Measurements from ENCODE around the gene HTR2A.
"Not testable (repeated sequence)": the region's sequence is repeated elsewhere in the genome, so short reads cannot be mapped to it uniquely, and the experiment has no call there.

The HTR2A gene

DNA sequence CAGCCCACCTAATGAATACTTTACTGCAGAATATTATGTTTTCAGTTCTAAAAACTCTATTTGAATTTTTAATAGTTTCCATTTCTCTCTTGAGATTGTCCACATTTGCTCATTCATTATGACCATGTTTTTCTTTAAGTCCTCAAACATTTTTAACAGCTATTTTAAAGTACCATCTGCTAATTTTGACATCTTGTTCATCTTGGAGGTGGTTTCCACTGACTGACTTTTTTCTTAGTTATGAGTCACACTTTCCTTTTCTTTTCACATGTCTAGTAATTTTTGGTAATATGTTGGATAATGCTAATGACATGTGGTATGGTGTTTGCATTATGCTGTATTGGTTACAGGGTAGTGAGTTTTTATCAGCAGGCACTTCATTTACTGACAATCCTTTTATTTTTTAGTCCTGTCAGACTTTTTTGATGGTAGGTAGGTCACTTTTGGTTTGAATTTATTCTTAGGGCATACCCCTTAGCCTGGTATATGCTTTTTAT is 84.5 kb downstream of the HTR2A start:
- DNase-seq = no peak

DNA sequence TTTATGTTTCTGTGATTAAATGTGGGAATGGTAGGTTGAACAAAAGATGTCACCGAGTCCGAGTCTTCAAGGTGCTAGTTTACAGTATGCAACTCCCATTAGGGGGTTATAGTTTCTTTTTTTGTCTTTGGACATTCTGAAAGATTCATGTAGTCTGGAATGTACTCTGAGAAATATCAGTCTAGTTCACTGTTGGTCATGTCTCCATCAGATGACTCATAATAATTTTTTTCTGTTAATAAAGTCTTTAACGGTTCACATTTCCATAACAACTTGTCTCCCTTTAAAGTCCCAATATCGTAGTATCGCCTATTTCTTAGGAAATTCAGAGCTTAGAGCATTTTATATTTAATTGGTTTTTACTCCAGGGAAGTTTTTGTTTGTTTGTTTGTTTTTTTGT is 86.4 kb downstream of the HTR2A start:
- DNase-seq = no peak

DNA sequence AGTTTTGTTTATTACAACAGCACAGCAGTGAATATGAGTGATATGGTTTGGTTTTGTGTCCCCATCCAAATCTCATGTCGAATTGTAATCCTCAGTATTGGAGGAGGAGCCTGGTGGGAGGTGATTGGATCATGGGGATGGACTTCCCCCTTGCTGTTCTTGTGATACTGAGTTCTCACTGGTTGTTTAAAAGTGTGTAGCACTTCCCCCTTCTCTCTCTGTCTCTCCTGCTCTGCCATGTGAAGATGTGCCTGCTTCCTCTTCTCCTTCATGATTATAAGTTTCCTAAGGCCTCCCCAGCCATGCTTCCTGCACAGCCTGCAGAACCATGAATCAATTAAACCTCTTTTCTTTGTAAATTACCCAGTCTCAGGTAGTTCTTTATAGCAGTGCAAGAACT is 91.9 kb downstream of the HTR2A start:
- DNase-seq = not testable (repeated sequence)

DNA sequence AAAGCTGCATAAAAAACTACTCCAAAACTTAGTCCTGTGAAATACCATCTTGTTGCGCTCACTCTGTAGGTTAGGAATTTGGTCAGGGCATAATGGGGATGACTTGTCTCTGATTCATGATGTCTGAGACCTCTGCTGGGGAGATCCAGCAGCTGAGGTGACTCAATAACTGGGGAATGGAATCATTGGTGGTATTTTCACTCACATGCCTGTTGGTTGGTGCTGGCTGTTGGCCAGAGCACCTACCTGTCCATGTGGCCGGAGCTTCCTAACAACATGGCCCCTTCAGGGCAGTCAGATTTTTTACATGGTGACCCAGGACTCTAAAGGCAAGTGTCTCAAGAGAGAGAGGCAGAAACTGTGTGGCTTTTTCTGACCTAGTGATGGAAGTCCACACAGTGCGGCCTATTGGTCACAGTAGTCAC is 92.5 kb downstream of the HTR2A start:
- DNase-seq = no peak

DNA sequence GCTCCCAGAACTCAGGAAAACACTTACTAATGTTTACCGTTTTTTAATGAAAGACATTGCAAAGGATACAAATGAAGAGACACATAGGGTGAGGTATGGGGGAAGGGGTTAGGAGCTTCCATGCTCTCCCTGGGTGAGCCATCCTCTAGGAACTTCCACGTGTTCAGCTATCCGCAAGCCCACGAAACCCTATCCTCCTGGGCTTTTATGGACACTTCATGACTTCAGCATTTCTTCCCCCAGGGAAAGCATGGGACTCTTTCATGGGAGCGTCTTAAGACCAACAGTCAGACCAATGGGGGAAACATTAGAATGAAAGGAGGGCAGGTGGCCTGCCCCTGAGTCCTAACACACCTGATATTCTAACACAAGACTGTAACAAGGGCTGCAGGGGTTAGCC is 93.3 kb downstream of the HTR2A start:
- DNase-seq = no peak

DNA sequence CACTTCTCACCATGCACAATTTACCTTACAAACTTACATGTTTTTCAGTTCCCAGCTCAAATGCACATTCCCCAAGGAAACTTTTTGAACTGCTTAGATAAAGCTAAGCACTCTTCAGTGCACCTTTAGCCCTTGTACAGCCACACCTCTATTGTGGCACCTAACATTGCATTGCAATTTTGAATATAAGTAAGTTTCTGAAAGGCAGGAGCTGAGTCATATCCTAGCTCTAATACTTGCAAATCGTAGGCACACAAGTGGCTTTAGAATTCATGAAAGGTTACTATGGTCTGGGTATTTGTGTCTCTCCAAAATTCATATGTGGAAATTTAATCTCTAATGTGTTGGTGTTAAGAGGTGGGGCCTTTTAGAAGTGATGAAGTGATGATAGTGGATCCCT is 95.0 kb downstream of the HTR2A start:
- DNase-seq = no peak

GRCh38 chr13:46799139-46799538 is 97.7 kb downstream of the HTR2A start:
- DNase-seq = no peak

DNA sequence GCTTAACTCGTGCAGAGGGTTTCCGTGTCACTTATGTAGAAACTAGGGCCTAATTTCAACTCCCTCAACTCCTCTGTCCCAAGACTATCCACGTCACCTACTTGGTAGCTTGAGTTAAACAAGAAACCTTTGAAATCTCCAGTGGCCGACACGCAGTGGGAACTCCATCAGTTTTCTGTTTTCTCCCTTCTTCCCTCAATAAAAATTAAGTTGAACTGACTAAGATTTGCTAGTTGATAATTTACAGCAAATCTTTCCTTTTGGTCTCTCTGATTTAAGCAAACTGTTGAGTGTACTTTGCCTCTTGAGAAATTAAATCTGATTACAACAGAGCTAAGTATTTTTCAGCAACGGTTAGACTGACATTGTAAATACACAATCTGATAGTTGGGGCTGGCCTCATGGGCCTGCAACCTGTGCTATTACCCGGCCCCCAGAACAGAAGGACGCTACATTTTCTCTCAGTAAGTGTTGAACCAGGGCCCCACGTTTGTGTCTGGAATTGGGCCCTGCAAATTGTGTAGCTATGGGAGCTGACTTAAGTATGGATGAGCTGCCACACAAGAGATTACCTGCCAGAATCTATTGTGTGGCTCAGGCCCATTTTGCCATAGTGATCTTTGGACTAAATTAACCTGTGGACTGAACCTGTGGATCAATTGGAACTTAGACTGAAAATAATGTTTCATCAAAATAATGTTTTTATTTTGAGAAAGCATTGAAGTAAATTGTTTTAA is 99.2 kb downstream of the HTR2A start:
- DNase-seq = no peak

- peak; percentile 43 to 92 (median 82) for DNase-seq
These were observed 100.1 kb downstream of the HTR2A start, which contains the start of gene ESD for GRCh38 chr13:46796515-46797474. Gene ESD, minus strand, starts transcription at chr13:46797161. Its CDS starts 5,748 bp downstream, at chr13:46791413.

DNA sequence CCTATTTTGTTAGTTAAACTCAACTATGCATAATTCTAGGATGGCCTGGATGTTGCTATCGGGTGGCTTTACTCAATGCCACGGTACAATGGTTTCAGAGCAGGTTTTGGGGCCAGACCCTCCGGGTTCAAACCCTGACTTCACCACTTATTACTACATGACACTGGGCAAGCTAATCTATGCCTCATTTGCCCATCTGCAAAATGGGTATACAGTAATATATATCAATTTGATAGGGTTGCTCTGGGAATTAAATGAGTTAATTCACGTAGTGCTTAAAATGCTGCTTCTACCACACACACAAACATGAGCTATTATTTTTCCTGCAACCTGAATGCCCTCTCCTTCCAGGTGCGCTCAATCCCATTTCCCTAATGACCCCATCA is 100.7 kb downstream of the HTR2A start:
- DNase-seq = no peak

- no peak for DNase-seq
These were observed 101.5 kb downstream of the HTR2A start for GRCh38 chr13:46795321-46795720.

DNA sequence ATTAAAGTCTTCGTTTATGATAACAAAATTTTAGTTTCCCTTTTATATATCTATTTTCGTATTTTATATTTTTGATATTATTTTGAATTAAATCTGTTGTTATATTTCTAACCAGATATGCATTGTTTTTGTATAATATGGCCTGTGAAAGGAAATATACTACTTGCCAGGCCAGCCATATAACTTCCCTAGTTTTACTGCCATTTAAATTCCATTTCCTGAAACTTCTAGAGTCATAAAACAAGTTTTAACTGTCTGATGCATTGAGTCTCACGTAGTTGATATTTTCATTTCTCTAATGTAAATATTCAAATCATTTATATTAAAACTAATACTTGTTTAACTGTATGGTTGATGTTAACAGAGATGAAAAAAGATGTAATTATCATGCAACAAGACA is 113.3 kb downstream of the HTR2A start:
- DNase-seq = no peak

DNA sequence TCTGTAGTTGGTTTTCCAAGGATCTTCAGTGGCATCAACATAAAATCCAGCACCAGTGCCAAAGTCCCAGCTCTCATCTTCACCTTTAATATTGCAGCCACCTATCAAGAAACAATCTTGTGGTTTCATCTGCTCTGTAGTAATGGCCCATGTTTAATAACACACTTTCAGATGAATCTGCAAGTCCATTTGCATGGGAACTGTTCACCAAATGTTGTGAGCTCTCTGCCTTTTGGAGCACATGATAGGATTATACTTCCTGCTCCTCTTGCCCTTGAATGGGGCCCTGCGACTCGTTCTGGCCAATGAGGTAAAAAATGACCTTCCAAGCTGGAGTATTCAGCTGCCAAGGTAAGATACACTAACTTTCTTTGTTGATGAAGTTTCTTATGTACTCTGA is 114.2 kb downstream of the HTR2A start:
- DNase-seq = no peak

GRCh38 chr13:46782066-46782465 is 114.8 kb downstream of the HTR2A start:
- no peak for DNase-seq
